ENCODE measurements around the gene HCFC2.

The HCFC2 gene

GRCh38 chr12:104121001-104121400 lies 56.7 kb downstream of the HCFC2 start:
- DNase-seq (ENCODE audit: low spot score), result no peak

GRCh38 chr12:104122298-104122697 lies 58.0 kb downstream of the HCFC2 start:
- DNase-seq (ENCODE audit: low spot score), result no peak

DNA sequence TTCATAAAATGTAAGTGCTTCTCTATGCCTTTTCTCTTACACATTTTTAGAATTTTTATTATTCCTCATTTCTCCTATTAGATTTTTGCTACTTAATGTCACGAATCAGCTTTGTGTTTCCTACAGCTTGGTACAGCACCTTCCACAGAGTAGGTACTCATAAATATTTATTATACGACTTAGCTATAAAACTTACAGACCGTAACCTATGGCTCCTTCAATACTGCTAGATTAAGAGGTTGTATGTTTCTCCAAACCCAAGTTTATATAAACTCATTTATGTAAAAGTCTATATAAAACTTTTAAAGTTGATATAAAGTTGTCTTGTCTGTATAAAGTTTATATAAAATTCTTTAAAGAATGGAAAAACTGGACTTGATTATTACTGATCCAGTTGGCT lies 62.2 kb downstream of the HCFC2 start:
- no peak for DNase-seq (ENCODE audit: low spot score)

DNA sequence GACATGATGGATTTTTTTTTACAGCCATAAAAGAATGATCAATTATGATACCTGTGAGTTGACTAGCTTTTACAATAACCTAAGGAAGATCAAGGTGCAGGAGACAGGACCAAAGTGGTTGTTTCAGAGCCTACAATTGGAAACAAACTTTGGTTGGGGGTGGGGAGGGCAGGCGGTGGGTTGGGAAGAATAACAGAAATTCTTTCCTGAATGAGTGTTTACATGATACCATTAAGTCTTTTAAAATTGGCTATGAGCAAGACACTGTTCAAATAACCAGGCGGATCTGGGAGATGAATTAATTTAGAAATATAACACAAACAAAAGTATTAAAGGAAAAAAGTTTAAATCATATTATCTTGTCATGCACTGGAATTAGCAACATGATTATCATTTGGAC lies 66.4 kb downstream of the HCFC2 start:
- DNase-seq (ENCODE audit: low spot score), result no peak

- DNase-seq (ENCODE audit: low spot score), result no peak
These were observed 67.3 kb downstream of the HCFC2 start for GRCh38 chr12:104131609-104132008.

- DNase-seq (ENCODE audit: low spot score), result no peak
These were observed 68.1 kb downstream of the HCFC2 start for GRCh38 chr12:104132351-104132956.

DNA sequence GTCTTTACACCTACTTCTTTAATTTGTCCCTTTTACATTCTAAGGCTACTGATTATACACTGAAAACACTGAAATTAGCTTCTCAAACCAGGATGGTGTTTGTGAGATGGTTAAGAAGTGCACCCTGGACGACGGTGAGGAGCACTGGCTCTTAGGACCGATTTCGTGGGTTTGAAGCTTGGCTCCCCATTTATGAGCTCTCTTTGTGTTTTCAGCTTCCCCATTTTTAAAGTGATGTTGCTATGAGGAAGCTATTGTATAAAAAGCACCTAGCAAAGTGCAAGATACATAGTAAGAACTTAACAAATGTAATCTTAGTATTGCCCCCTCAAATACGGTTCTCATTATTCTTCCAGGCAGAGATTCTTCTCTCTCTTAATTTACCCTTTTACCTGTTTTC lies 69.0 kb downstream of the HCFC2 start:
- DNase-seq (ENCODE audit: low spot score), result no peak

GRCh38 chr12:104133866-104134265 lies 69.5 kb downstream of the HCFC2 start:
- no peak for DNase-seq (ENCODE audit: low spot score)

GRCh38 chr12:104134882-104135281 lies 70.6 kb downstream of the HCFC2 start:
- no peak for DNase-seq (ENCODE audit: low spot score)

DNA sequence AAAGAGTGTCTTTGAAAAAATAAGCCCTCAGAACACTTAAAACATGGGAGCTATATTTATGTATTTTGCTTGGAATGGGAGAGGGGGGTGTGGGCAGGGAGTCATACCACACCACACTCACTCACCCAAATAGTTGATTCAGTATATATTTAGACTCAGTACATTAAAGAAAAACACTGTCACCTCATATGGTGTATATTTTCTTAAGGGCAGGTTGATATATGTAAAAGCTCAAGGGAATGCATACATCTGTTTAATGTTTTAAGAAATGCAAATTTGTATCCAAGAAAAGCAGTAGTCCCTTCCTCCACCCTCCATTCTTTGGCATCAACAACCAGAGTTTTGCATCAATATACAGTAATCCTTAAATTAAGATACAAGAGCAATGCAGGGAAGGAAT lies 72.2 kb downstream of the HCFC2 start:
- no peak for DNase-seq (ENCODE audit: low spot score)

GRCh38 chr12:104137001-104137901 lies 72.9 kb downstream of the HCFC2 start:
- peak; percentile 56 for DNase-seq (ENCODE audit: low spot score)

- DNase-seq (ENCODE audit: low spot score), result peak; percentile 98
These were observed 73.8 kb downstream of the HCFC2 start, which contains the start of gene NFYB for GRCh38 chr12:104137902-104138796. Gene NFYB (minus strand): TSS chr12:104138210. CDS start chr12:104135453, 2,757 bp downstream.

DNA sequence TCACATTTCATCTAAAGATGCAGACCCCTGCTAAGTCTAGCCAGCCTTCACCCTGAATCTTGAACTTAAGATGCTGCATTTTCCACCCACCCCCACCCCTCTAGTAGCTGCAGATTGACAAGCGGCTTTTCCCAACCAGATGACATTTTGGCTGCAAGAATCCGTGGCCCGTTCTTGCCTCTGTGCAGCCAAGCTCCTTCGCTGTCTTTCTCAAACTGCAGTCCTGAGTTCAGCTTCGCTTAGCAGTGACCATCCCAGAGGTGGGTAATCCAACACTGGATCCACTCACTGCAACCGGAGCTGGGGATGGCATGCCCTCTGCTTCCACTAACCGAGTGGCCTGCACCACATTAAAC lies 74.4 kb downstream of the HCFC2 start:
- DNase-seq (ENCODE audit: low spot score), result no peak

- DNase-seq (ENCODE audit: low spot score), result no peak
These were observed 78.2 kb downstream of the HCFC2 start for GRCh38 chr12:104142543-104142942.

DNA sequence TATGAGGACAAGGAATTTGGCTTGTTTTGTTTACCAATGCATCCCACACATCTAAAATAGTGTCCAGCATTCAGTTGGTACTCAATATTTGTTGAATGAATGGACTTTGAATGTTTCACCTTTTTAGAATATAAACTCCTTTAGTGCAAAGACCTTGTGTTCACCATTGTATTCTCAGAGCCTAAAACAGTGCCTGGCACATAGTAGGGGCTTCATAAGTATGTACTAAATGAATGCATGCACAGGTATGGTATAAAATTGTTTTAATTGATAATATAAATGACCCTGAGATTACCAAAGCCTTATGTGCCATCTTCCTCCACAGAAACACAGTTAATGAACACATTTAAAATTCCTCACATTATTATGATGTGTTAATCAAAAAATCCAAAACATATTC lies 78.7 kb downstream of the HCFC2 start:
- DNase-seq (ENCODE audit: low spot score), result no peak

- no peak for DNase-seq (ENCODE audit: low spot score)
These were observed 79.6 kb downstream of the HCFC2 start for GRCh38 chr12:104143918-104144317.

GRCh38 chr12:104147346-104147745 lies 83.0 kb downstream of the HCFC2 start:
- no peak for DNase-seq (ENCODE audit: low spot score)

- DNase-seq (ENCODE audit: low spot score), result no peak
These were observed 86.1 kb downstream of the HCFC2 start for GRCh38 chr12:104150416-104150815.

DNA sequence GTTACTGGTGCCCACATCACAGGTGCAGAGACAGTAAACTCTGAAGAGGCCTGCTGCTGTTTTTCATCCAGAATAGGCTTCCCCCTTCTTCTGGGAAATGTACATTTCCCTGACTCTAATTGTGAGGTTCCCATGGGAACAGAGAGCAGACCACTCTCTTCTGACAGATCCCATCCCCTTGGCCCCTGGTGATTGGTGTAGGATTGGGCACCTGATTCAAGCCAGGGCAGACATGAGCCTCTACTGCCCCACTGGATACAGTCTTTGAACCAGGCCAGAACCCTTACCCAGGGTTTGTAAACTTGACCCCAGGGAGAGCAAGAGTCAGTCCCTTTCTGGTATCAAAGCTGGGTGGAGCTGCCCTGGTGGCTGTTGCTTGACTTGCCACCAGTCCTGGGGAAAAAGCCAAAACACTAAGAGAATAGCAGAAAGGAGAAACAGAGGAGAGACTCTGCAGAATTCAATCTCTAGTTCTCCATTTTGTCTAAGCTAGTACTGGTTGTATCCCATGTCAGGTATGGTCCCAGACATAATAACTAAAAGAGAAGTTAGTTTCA lies 88.4 kb downstream of the HCFC2 start:
- DNase-seq (ENCODE audit: low spot score), result no peak

DNA sequence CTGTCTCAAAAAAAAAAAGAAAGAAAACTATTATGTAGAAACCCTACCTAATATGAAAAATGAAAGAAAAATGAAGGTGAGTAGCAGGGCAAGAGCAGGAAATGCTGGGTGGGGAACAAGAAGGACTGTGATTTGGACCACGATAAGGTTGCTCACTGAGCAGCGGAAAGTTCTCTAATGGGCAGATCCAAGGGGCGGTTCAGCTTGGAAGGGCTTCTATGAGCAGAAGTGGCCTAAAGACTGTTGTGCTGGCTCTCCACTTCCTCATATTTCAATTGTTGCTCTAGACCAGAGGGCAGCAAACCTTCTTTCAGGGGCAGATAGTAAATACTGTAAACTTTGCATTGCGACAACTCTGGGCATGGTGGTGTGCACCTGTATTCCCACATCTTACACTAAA lies 90.0 kb downstream of the HCFC2 start:
- DNase-seq (ENCODE audit: low spot score), result no peak

GRCh38 chr12:104154806-104155205 lies 90.5 kb downstream of the HCFC2 start:
- DNase-seq (ENCODE audit: low spot score), result no peak
